Parathyroid adenoma (tissue), 2 donors: ENCODE data around the gene MAGEF1.

Source experiments
- H2AFZ ChIP-seq: fragments of 300-600 bp; sonication (generic); one replicate; pipeline ENCODE4 v1.7.0; 2017; ENCODE audit warnings: antibody characterized with exemption, mild to moderate bottlenecking
- H3K27ac ChIP-seq: fragments of 300-600 bp; sonication (generic); one replicate; pipeline ENCODE4 v1.7.0; 2017
- H3K27me3 ChIP-seq: fragments of 300-600 bp; sonication (generic); one replicate; pipeline ENCODE4 v1.7.0; 2017; ENCODE audit warnings: low read length; ENCODE audit not compliant: control insufficient read depth, insufficient read depth
- H3K36me3 ChIP-seq: fragments of 300-600 bp; sonication (generic); one replicate; pipeline ENCODE4 v1.7.0; 2017; ENCODE audit warnings: low read length; ENCODE audit not compliant: control insufficient read depth, insufficient read depth
- H3K4me1 ChIP-seq: fragments of 300-600 bp; sonication (generic); one replicate; pipeline ENCODE4 v1.7.0; 2017; ENCODE audit warnings: control low read depth
- H3K4me2 ChIP-seq: fragments of 300-600 bp; sonication (generic); one replicate; pipeline ENCODE4 v1.7.0; 2017; ENCODE audit warnings: low read length
- H3K4me3 ChIP-seq: fragments of 300-600 bp; sonication (generic); one replicate; pipeline ENCODE4 v1.7.0; 2017; ENCODE audit warnings: low read depth, low read length
- H3K79me2 ChIP-seq: fragments of 300-600 bp; sonication (generic); one replicate; pipeline ENCODE4 v1.7.0; 2017; ENCODE audit warnings: control low read depth
- H3K9ac ChIP-seq: fragments of 300-600 bp; sonication (generic); one replicate; pipeline ENCODE4 v1.7.0; 2017; ENCODE audit warnings: mild to moderate bottlenecking
- H3K9me3 ChIP-seq: fragments of 300-600 bp; sonication (generic); one replicate; pipeline ENCODE4 v1.7.0; 2017; ENCODE audit warnings: low read length; ENCODE audit not compliant: control insufficient read depth
- CTCF ChIP-seq: fragments of 300-600 bp; sonication (generic); IDR thresholded peaks from one replicate; pipeline ENCODE4 v1.7.0; 2017; ENCODE audit warnings: antibody characterized with exemption, mild to moderate bottlenecking
- donor health status: primary hyperparathyroidism.

The MAGEF1 gene

GRCh38 chr3:184758056-184758455, 46.2 kb upstream of the MAGEF1 start:
- Histone ChIP-seq H3K79me2 (no peaks in the 10 kb centered on the region), H3K27me3 (no peaks in the 10 kb centered on the region), H3K9ac (no peak overlapping the region), H2AFZ (peak overlapping the region; percentile 33), H3K4me3 (no peak overlapping the region), H3K27ac (no peak overlapping the region), H3K36me3 (no peaks in the 10 kb centered on the region), H3K4me2 (no peak overlapping the region), H3K9me3 (no peaks in the 10 kb centered on the region), H3K4me1 (peaks cover 3% of the 10 kb centered on the region)
- no peak for TF ChIP-seq CTCF

GRCh38 chr3:184757022-184757651, 45.3 kb upstream of the MAGEF1 start:
- TF ChIP-seq CTCF, result no peak
- no peaks in the 10 kb centered on the region for H3K27me3 ChIP-seq
- no peak overlapping the region for H3K9ac ChIP-seq
- no peak overlapping the region for H3K4me2 ChIP-seq
- peaks cover 3% of the 10 kb centered on the region for H3K4me1 ChIP-seq
- H2AFZ ChIP-seq, result no peak overlapping the region
- H3K27ac ChIP-seq, result no peak overlapping the region
- H3K9me3 ChIP-seq, result no peaks in the 10 kb centered on the region
- H3K4me3 ChIP-seq, result no peak overlapping the region
- H3K36me3 ChIP-seq, result no peaks in the 10 kb centered on the region
- no peaks in the 10 kb centered on the region for H3K79me2 ChIP-seq

GRCh38 chr3:184756151-184757021, 44.5 kb upstream of the MAGEF1 start:
- Histone ChIP-seq H3K9ac (no peak overlapping the region), H3K36me3 (no peaks in the 10 kb centered on the region), H3K4me3 (no peak overlapping the region), H3K27me3 (no peaks in the 10 kb centered on the region), H3K79me2 (no peaks in the 10 kb centered on the region), H2AFZ (no peak overlapping the region), H3K4me2 (no peak overlapping the region), H3K4me1 (peaks cover 3% of the 10 kb centered on the region), H3K9me3 (no peaks in the 10 kb centered on the region), H3K27ac (no peak overlapping the region)
- no peak for TF ChIP-seq CTCF

- Histone ChIP-seq H3K9me3 (no peaks in the 10 kb centered on the region), H3K36me3 (no peaks in the 10 kb centered on the region), H3K4me1 (peaks cover 3% of the 10 kb centered on the region), H3K79me2 (no peaks in the 10 kb centered on the region), H2AFZ (no peak overlapping the region), H3K9ac (no peak overlapping the region), H3K27ac (no peak overlapping the region), H3K4me3 (no peak overlapping the region), H3K4me2 (no peak overlapping the region), H3K27me3 (no peaks in the 10 kb centered on the region)
- no peak for TF ChIP-seq CTCF
Measured at GRCh38 chr3:184755315-184755731, 43.5 kb upstream of the MAGEF1 start.
